Epithelial cell of esophagus (primary cell): ENCODE measurements around the gene FKRP.

ENCODE experiments used
- DNase-seq: peaks from one replicate; pipeline ENCODE4 v3.0.0; 2010; ENCODE audit warnings: low read depth
- H3K4me3 ChIP-seq: 2 replicates; pipeline ENCODE4 v1.5.1; 2011; ENCODE audit warnings: mild to moderate bottlenecking, low read length, control low read depth
- CTCF ChIP-seq: IDR thresholded peaks from 2 replicates; pipeline ENCODE4 v1.5.1; 2011; ENCODE audit warnings: low read depth, mild to moderate bottlenecking, low read length, control low read depth, inconsistent platforms; ENCODE audit not compliant: insufficient read depth; ENCODE audit errors: missing control alignments

Gene FKRP

GRCh38 chr19:46720503-46721239, 25.2 kb upstream of the FKRP start:
- no peak for TF ChIP-seq CTCF
- no peak overlapping the region for H3K4me3 ChIP-seq
- DNase-seq = no peak

- no peak for TF ChIP-seq CTCF
- DNase-seq = no peak
Measured at GRCh38 chr19:46721269-46722003, 24.4 kb upstream of the FKRP start.

GRCh38 chr19:46722004-46722380, 23.9 kb upstream of the FKRP start:
- peak; percentile 41 for DNase-seq
- TF ChIP-seq CTCF = no peak
- H3K4me3 ChIP-seq = no peak overlapping the region

More at GRCh38 chr19:46721269-46722003, 24.4 kb upstream of the FKRP start:
- no peak overlapping the region for H3K4me3 ChIP-seq

- TF ChIP-seq CTCF = no peak
- no peak for DNase-seq
- no peak overlapping the region for H3K4me3 ChIP-seq
Measured at GRCh38 chr19:46722421-46723022, 23.3 kb upstream of the FKRP start.

GRCh38 chr19:46723023-46723461, 22.8 kb upstream of the FKRP start:
- no peak for TF ChIP-seq CTCF
- no peak overlapping the region for H3K4me3 ChIP-seq
- no peak for DNase-seq

- no peak for TF ChIP-seq CTCF
- DNase-seq = no peak
- no peak overlapping the region for H3K4me3 ChIP-seq
Measured at GRCh38 chr19:46723471-46723870, 22.4 kb upstream of the FKRP start.
